Gastrocnemius medialis (tissue), 4 donors: Measurements from ENCODE around the gene SCARB1. TPM values are rescaled to one million over a fixed set of nuclear protein-coding genes. Genes with fewer than 3 reads are reported as not detected.

Experiments used
- ATAC-seq, 2 donors: fragments of 150-250 bp; one replicate each; pipeline ENCODE4 v1.9.1; 2016
- DNase-seq, 2 donors: peaks; one replicate each; pipeline ENCODE4 v3.0.0-alpha.2; 2019
- H3K27ac ChIP-seq, 4 donors: fragments of 200-600 bp; sonication (generic); 1 replicate in 1 of 4; 2 replicates in 3 of 4; pipeline ENCODE4 v1.5.1; 2016 to 2018; ENCODE audit warnings: mild to moderate bottlenecking in 2 of 4, moderate library complexity in 1 of 4
- H3K27me3 ChIP-seq, 3 donors: fragments of 200-600 bp; sonication (generic) in 2 of 3; 1 replicate in 1 of 3; 2 replicates in 2 of 3; pipeline versions ENCODE4 v1.5.1 to v1.6.0; 2016 to 2019; ENCODE audit warnings: mild to moderate bottlenecking in 1 of 3, moderate library complexity in 1 of 3
- H3K36me3 ChIP-seq, 2 donors: fragments of 200-600 bp; sonication (generic) in 1 of 2; one replicate each; pipeline ENCODE4 v1.5.1; 2017 to 2018
- H3K4me1 ChIP-seq, 2 donors: fragments of 200-600 bp; sonication (generic) in 1 of 2; one replicate each; pipeline ENCODE4 v1.5.1; 2016 to 2017; ENCODE audit warnings: mild to moderate bottlenecking in 2 of 2
- H3K4me3 ChIP-seq, 4 donors: fragments of 200-600 bp; sonication (generic) in 3 of 4; 1 replicate in 1 of 4; 2 replicates in 3 of 4; pipeline ENCODE4 v1.5.1; 2016 to 2019; ENCODE audit warnings: mild to moderate bottlenecking in 2 of 4
- H3K9me3 ChIP-seq, 3 donors: fragments of 200-600 bp; sonication (generic) in 2 of 3; 1 replicate in 1 of 3; 2 replicates in 2 of 3; pipeline ENCODE4 v1.5.1; 2016 to 2019
- CTCF ChIP-seq, 5 experiments: fragments of 450-650 bp in 3 of 5; fragments of 200-600 bp in 2 of 5; sonication (generic) in 2 of 5; IDR thresholded peaks in 4 of 5; conservative IDR thresholded peaks in 1 of 5; 1 replicate in 4 of 5; 2 replicates in 1 of 5; pipeline ENCODE4 v1.5.1; 2016 to 2019; ENCODE audit warnings: antibody characterized with exemption in 5 of 5, mild to moderate bottlenecking in 3 of 5, moderate library complexity in 3 of 5
- POLR2A ChIP-seq, 2 donors: fragments of 450-650 bp; IDR thresholded peaks; one replicate each; pipeline ENCODE4 v1.6.1; 2017; ENCODE audit warnings: antibody characterized with exemption in 2 of 2, mild to moderate bottlenecking in 2 of 2, moderate library complexity in 2 of 2
- in situ Hi-C, 4 donors: fragments of 200-750 bp; cut with MboI; loops; one replicate each; pipeline versions ENCODE4 v1.15.0 to v1.8.0; 2017; ENCODE audit warnings: low sequenced_read_pairs in 4 of 4
- intact Hi-C: fragments of 100-400 bp; cut with DNase I; formaldehyde crosslinking; loops from one replicate; pipeline ENCODE4 v1.15.1; 2023; ENCODE audit warnings: low total_unique reads
- total RNA-seq, 4 donors: library from RNA; depleted of rRNA; stranded (reverse); fragments of >200 nt; gene quantifications; one replicate each; pipeline versions ENCODE4 v1.1.0 to v1.2.3, GENCODE V29; 2016

SCARB1 gene
- total RNA-seq, 4 donors from 2014 or later = 5.4 to 8.7 (median 6.2) TPM

GRCh38 chr12:124862768-124863415 lies 772 bp downstream of the SCARB1 start:
- H3K4me3 ChIP-seq = peak overlapping the region; percentile 61 to 88 (median 81)
- intact Hi-C loops (no loop called here), in situ Hi-C loops (no loop called here)
- H3K9me3 ChIP-seq = no peaks in the 10 kb centered on the region
- ATAC-seq (peak; percentile 25 to 39), DNase-seq (no peak)
- peaks cover 3 to 18% of the 10 kb centered on the region in 2 donors for H3K4me1 ChIP-seq
- no peaks in the 10 kb centered on the region for H3K36me3 ChIP-seq
- no peaks in the 10 kb centered on the region for H3K27me3 ChIP-seq
- H3K27ac ChIP-seq = peak overlapping the region; percentile 64 to 82 (median 77)
- TF ChIP-seq CTCF (IDR thresholded peaks at IDR 0.05 in 4 of 5, conservative IDR thresholded peaks at IDR 0.05 in 1 of 5) (no peak), POLR2A (IDR thresholded peaks at IDR 0.05) (no peak)

GRCh38 chr12:124861898-124862676 lies 1.6 kb downstream of the SCARB1 start:
- no peaks in the 10 kb centered on the region for H3K9me3 ChIP-seq
- DNase-seq (no peak), ATAC-seq (no peak)
- no peak overlapping the region for H3K4me3 ChIP-seq
- H3K4me1 ChIP-seq = peaks cover 3 to 18% of the 10 kb centered on the region in 2 donors
- H3K27me3 ChIP-seq = no peaks in the 10 kb centered on the region
- in situ Hi-C loops = no loop called here
- TF ChIP-seq CTCF (IDR thresholded peaks at IDR 0.05 in 4 of 5, conservative IDR thresholded peaks at IDR 0.05 in 1 of 5) = no peak
- TF ChIP-seq POLR2A (IDR thresholded peaks at IDR 0.05) = no peak
- H3K36me3 ChIP-seq = no peaks in the 10 kb centered on the region
- intact Hi-C loops = no loop called here
- H3K27ac ChIP-seq = peak overlapping the region in 1 of 4 donors; percentile 82

GRCh38 chr12:124861492-124861891 lies 2.2 kb downstream of the SCARB1 start:
- Histone ChIP-seq H3K9me3 (no peaks in the 10 kb centered on the region), H3K27me3 (no peaks in the 10 kb centered on the region), H3K27ac (no peak overlapping the region), H3K4me3 (no peak overlapping the region), H3K36me3 (no peaks in the 10 kb centered on the region), H3K4me1 (peaks cover 7 to 23% of the 10 kb centered on the region in 2 donors)
- TF ChIP-seq POLR2A (IDR thresholded peaks at IDR 0.05) (no peak), CTCF (IDR thresholded peaks at IDR 0.05 in 4 of 5, conservative IDR thresholded peaks at IDR 0.05 in 1 of 5) (no peak)
- intact Hi-C loops = no loop called here
- DNase-seq (no peak), ATAC-seq (no peak)
- in situ Hi-C loops = no loop called here

GRCh38 chr12:124857921-124858461 lies 5.7 kb downstream of the SCARB1 start:
- no peak for DNase-seq
- Histone ChIP-seq H3K4me1 (peaks cover 22 to 44% of the 10 kb centered on the region in 2 donors), H3K27me3 (no peaks in the 10 kb centered on the region), H3K9me3 (no peaks in the 10 kb centered on the region), H3K4me3 (no peak overlapping the region), H3K27ac (no peak overlapping the region), H3K36me3 (no peaks in the 10 kb centered on the region)
- intact Hi-C loops (no loop called here), in situ Hi-C loops (no loop called here)
- TF ChIP-seq CTCF (IDR thresholded peaks at IDR 0.05 in 4 of 5, conservative IDR thresholded peaks at IDR 0.05 in 1 of 5) (no peak), POLR2A (IDR thresholded peaks at IDR 0.05) (no peak)
- no peak for ATAC-seq
